B cell (primary cell): Measurements from ENCODE around the gene GRK6. TPM values are rescaled to one million over a fixed set of nuclear protein-coding genes. Genes with fewer than 3 reads are reported as not detected.

ENCODE experiments used
- ATAC-seq: fragments of 200-7000 bp; cut with Tn5 transposase; one replicate; pipeline ENCODE4 v1.10.0; 2021; ENCODE audit warnings: low read depth, mild to moderate bottlenecking, moderate number of reproducible peaks, moderate library complexity
- CTCF ChIA-PET: fragments of 350-600 bp; sonication (Branson Sonifier 250); formaldehyde crosslinking; loops from one replicate; lab custom pipeline; 2021; ENCODE audit warnings: antibody characterized with exemption, inconsistent platforms; lab: Charles Lee
- POLR2A ChIA-PET: fragments of 350-600 bp; sonication (Branson Sonifier 250); formaldehyde crosslinking; loops from one replicate; lab custom pipeline; 2021; ENCODE audit warnings: antibody characterized with exemption; lab: Charles Lee
- DNase-seq: peaks from one replicate; pipeline ENCODE4 v3.0.0; 2013
- H2AFZ ChIP-seq: 2 replicates; pipeline ENCODE4 v1.6.1; 2012; ENCODE audit warnings: mild to moderate bottlenecking, low read depth, low read length; ENCODE audit not compliant: insufficient read depth, poor library complexity, severe bottlenecking
- H3K27ac ChIP-seq, 2 donors: 1 replicate in 1 of 2; 2 replicates in 1 of 2; pipeline ENCODE4 v1.5.1; 2012 to 2013; ENCODE audit warnings: low read length in 2 of 2, mild to moderate bottlenecking in 2 of 2, moderate library complexity in 1 of 2
- H3K27me3 ChIP-seq, 4 experiments: fragments of 200-600 bp in 1 of 4; sonication (generic) in 1 of 4; replicated peaks in 1 of 4; 1 replicate in 2 of 4; 2 replicates in 2 of 4; pipeline versions ENCODE4 v1.6.1 to v1.7.0; 2013 to 2016; ENCODE audit warnings: low read length in 3 of 4, mild to moderate bottlenecking in 2 of 4, mixed read lengths in 1 of 4, moderate library complexity in 1 of 4; ENCODE audit not compliant: insufficient read depth in 4 of 4, control insufficient read depth in 3 of 4; ENCODE audit errors: control extremely low read depth in 1 of 4
- H3K36me3 ChIP-seq, 2 experiments: replicated peaks in 1 of 2; 1 replicate in 1 of 2; 2 replicates in 1 of 2; pipeline versions ENCODE4 v1.6.1 to v1.7.1; 2013; ENCODE audit warnings: low read length in 1 of 2; ENCODE audit not compliant: insufficient read depth in 2 of 2, control insufficient read depth in 1 of 2; ENCODE audit errors: control extremely low read depth in 1 of 2, extremely low read depth in 1 of 2
- H3K4me1 ChIP-seq, 2 donors: fragments of 200-600 bp in 1 of 2; sonication (generic) in 1 of 2; 1 replicate in 1 of 2; 2 replicates in 1 of 2; pipeline versions ENCODE4 v1.5.1 to v1.6.1; 2013 to 2017; ENCODE audit warnings: low read length in 2 of 2; ENCODE audit not compliant: control insufficient read depth in 2 of 2, insufficient read depth in 2 of 2
- H3K4me2 ChIP-seq: replicated peaks from 2 replicates; pipeline ENCODE3; 2012; ENCODE audit warnings: mild to moderate bottlenecking, low read depth, low read length; ENCODE audit not compliant: poor library complexity, severe bottlenecking
- H3K4me3 ChIP-seq, 5 experiments: fragments of 200-600 bp in 1 of 5; sonication (generic) in 1 of 5; 1 replicate in 3 of 5; 2 replicates in 2 of 5; pipeline versions ENCODE4 v1.5.1 to v1.7.0; 2011 to 2016; ENCODE audit warnings: low read length in 4 of 5, mild to moderate bottlenecking in 4 of 5, low read depth in 2 of 5, control low read depth in 1 of 5, moderate library complexity in 1 of 5; ENCODE audit not compliant: insufficient read depth in 1 of 5; ENCODE audit errors: control extremely low read depth in 1 of 5, extremely low read depth in 1 of 5
- H3K79me2 ChIP-seq: fragments of 200-600 bp; sonication (generic); one replicate; pipeline ENCODE4 v1.6.0; 2016; ENCODE audit warnings: low read length; ENCODE audit not compliant: control insufficient read depth, insufficient read depth
- H3K9ac ChIP-seq: fragments of 200-600 bp; sonication (generic); 2 replicates; pipeline ENCODE4 v1.6.1; 2017; ENCODE audit warnings: mild to moderate bottlenecking, low read length, moderate library complexity
- H3K9me3 ChIP-seq, 3 donors: one replicate each; pipeline versions ENCODE4 v1.6.1 to v1.7.1; 2013; ENCODE audit warnings: low read length in 2 of 3; ENCODE audit not compliant: control insufficient read depth in 2 of 3, insufficient read depth in 1 of 3; ENCODE audit errors: control extremely low read depth in 1 of 3
- H4K20me1 ChIP-seq: 2 replicates; pipeline ENCODE4 v1.6.0; 2012; ENCODE audit warnings: mild to moderate bottlenecking, low read length; ENCODE audit not compliant: insufficient read depth, control insufficient read depth, poor library complexity, severe bottlenecking
- H3K27ac Mint-ChIP-seq: one replicate; pipeline ENCODE4 v1.8.0; 2021; ENCODE audit warnings: mixed read lengths
- H3K27me3 Mint-ChIP-seq: one replicate; pipeline ENCODE4 v1.8.0; 2021; ENCODE audit warnings: mixed read lengths
- H3K4me1 Mint-ChIP-seq: one replicate; pipeline ENCODE4 v1.8.0; 2021; ENCODE audit warnings: mixed read lengths
- H3K4me3 Mint-ChIP-seq: one replicate; pipeline ENCODE4 v1.8.0; 2021; ENCODE audit warnings: mixed read lengths
- H3K9me3 Mint-ChIP-seq: one replicate; pipeline ENCODE4 v1.8.0; 2022; ENCODE audit warnings: mixed read lengths; ENCODE audit not compliant: insufficient read depth
- EZH2 ChIP-seq: IDR thresholded peaks from 2 replicates; pipeline ENCODE4 v1.6.1; 2012; ENCODE audit warnings: borderline replicate concordance, low read depth, mild to moderate bottlenecking, moderate library complexity, low read length; ENCODE audit not compliant: insufficient read depth, poor library complexity, severe bottlenecking
- WGBS: methylation state at CpG from one replicate; pipeline ENCODE4 v1.1.5; 2013; ENCODE audit warnings: missing lambda C conversion rate; ENCODE audit not compliant: insufficient coverage; 5-methylcytosine and 5-hydroxymethylcytosine counted together
- intact Hi-C: fragments of 100-400 bp; cut with micrococcal nuclease; formaldehyde crosslinking; loops from one replicate; pipeline ENCODE4 v1.10.0; 2022
- polyA plus RNA-seq: library from polyadenylated mRNA; depleted of rRNA; stranded (reverse); fragments of >200 nt; gene quantifications from 2 replicates; pipeline ENCODE4 v1.2.3, GENCODE V29; 2012
- total RNA-seq, 2 donors: library from RNA; stranded (reverse); fragments of 120-200 nt in 1 of 2; gene quantifications; 1 replicate in 1 of 2; 2 replicates in 1 of 2; pipeline versions ENCODE4 v1.2.3 to v1.2.4, GENCODE V29; 2013 to 2022
- TF ChIP-seq, protein P1 (sequence below): fragments of 200-600 bp; IDR thresholded peaks from one replicate; pipeline ENCODE4 v1.8.0; 2022; ENCODE audit warnings: antibody characterized with exemption, mild to moderate bottlenecking

GRK6 gene
- total and polyA plus RNA-seq, 2 donors (not counting 1 experiment from before 2014, with no cell fraction given) = 155 to 173 TPM

DNA sequence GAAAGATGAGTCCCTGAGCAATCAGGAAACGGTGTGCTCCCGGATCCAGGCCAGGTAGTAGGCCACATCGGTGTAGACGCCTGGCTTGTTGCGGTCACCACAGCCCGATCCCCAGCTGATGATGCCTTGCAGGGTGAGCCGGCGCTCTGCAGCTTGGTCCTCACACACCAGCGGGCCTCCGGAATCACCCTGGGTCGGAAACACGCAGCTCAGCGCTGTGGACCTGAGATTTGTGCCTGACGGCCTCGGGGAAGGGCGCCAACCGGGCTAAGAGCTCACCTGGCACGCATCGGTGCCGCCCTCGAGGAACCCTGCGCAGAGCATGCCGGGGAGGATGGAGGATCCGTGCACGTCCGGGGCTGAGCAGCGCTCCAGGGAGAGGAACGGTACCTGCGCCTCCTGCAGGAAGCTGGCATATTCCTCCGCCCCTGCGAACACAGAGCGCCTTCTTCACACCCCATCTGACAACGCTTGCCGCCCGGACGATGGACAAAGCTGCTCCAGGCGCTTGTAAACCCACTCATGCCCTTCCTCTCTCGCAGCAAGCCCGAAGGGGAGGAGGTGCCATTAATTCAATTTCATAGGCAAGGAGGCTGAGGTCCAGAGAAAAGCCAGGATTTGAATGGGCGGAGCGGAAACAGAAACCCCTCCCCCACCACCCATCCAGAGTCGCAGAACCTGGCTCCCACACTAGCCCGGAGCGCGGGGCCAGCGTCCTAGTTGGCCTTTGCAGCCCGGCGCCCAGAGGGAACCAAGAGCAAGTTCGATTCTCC, 24.0 kb upstream of the GRK6 start:
- intact Hi-C loops = loop anchor here (1.0 to 10.0 kb wide), 3 partner anchors 12 to 288 kb away; partner anchors contain the start of gene B4GALT7
- CTCF ChIA-PET = interaction anchor here (0.8 to 12.7 kb wide), 23 partner anchors 11 to 289 kb away, joined by 3 to 628 read pairs (median 5); partner anchors contain the start of genes GRK6, PDLIM7 and PRR7
- peak overlapping the region; percentile 26 for H3K27ac Mint-ChIP-seq
- ATAC-seq = no peak
- WGBS = 28% methylated on average over 46 of the region's 49 CpGs
- Histone ChIP-seq H3K4me2 (peak overlapping the region; percentile 96), H3K4me3 (peak overlapping the region in 4 of 5 experiments; percentile 58 to 68 (median 62)), H3K4me1 (peaks cover 38 to 50% of the 10 kb centered on the region in 2 donors), H4K20me1 (no peaks in the 10 kb centered on the region), H3K27me3 (peaks cover 0 to 40% (median 9%) of the 10 kb centered on the region in 4 experiments), H2AFZ (peak overlapping the region; percentile 77), H3K79me2 (no peaks in the 10 kb centered on the region), H3K9ac (peak overlapping the region; percentile 66), H3K9me3 (peaks cover 0 to 19% (median 0%) of the 10 kb centered on the region in 3 donors), H3K27ac (no peak overlapping the region), H3K36me3 (no peaks in the 10 kb centered on the region)
- peaks cover 39% of the 10 kb centered on the region for H3K4me1 Mint-ChIP-seq
- peak overlapping the region; percentile 84 for H3K4me3 Mint-ChIP-seq
- DNase-seq = peak; percentile 73
- no peak for TF ChIP-seq EZH2
- TF ChIP-seq, protein P1, sequence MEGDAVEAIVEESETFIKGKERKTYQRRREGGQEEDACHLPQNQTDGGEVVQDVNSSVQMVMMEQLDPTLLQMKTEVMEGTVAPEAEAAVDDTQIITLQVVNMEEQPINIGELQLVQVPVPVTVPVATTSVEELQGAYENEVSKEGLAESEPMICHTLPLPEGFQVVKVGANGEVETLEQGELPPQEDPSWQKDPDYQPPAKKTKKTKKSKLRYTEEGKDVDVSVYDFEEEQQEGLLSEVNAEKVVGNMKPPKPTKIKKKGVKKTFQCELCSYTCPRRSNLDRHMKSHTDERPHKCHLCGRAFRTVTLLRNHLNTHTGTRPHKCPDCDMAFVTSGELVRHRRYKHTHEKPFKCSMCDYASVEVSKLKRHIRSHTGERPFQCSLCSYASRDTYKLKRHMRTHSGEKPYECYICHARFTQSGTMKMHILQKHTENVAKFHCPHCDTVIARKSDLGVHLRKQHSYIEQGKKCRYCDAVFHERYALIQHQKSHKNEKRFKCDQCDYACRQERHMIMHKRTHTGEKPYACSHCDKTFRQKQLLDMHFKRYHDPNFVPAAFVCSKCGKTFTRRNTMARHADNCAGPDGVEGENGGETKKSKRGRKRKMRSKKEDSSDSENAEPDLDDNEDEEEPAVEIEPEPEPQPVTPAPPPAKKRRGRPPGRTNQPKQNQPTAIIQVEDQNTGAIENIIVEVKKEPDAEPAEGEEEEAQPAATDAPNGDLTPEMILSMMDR = no peak
- no peaks in the 10 kb centered on the region for H3K9me3 Mint-ChIP-seq
- POLR2A ChIA-PET = interaction anchor here (0.9 to 5.6 kb wide), 8 partner anchors 12 to 52 kb away, joined by 3 to 87 read pairs (median 18); partner anchors contain the start of genes GRK6 and PRR7
- H3K27me3 Mint-ChIP-seq = peaks cover 14% of the 10 kb centered on the region
